NCI-H1436 treated with DMSO at 0.1 percent for 48 hours (cell line): ENCODE data around the gene HPS1.
A peak's percentile ranks its signal among the peaks of the same experiment; 100 is the strongest.

Experiments
- DNase-seq: peaks from one replicate; lab custom pipeline; 2025; lab: John Stamatoyannopoulos, UW

The HPS1 gene

DNA sequence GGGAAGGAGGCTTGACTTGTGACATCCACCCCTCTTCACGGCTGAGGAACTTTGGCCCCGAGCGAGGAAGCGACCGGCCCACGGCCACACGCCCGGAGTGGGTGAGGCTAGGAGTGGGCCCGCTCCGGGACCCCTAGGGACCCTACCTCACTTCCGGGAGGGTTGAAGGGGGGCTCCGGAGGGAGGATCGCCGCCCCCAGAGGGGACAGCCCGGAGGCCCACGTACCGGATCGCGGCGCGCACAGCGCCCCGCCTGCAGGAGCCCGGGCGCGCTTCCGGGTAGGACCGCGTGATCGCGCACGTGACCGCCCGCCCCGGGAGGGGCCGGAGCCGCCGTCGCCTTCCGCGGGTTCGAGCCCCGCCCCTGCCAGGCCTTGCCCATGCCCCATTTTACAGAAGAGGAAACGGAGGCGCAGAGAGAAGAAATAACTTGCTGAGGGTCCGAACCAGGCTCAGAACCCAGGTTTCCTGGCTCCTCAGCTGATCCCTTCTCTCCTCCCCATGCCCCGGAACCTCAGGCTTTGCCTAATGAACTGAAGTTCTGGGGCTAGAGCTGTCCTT is at the start of gene HPS1:
TSS of gene HPS1 (minus strand) at position 275 of the 561 bp plus-strand sequence. CDS start 3,695 bp downstream, outside the sequence.
- DNase-seq = no peak

DNA sequence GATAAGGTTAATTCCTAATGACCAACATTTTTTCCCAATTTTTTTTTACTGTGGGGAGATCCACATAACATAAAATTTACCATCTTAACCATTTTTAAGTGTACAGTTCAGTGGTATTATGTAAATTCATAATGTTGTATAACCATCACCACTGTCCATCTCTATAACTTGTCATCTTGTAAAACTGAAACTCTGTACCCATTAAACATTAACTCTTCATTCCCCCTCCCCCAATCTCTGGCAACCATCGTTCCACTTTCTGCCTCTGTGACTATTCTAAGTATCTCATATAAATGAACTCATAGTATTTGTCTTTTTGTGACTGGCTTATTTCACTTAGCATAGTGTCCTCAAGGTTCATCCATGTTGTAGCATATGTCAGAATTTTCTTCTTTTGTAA is 46.0 kb upstream of the HPS1 start:
- DNase-seq = no peak

DNA sequence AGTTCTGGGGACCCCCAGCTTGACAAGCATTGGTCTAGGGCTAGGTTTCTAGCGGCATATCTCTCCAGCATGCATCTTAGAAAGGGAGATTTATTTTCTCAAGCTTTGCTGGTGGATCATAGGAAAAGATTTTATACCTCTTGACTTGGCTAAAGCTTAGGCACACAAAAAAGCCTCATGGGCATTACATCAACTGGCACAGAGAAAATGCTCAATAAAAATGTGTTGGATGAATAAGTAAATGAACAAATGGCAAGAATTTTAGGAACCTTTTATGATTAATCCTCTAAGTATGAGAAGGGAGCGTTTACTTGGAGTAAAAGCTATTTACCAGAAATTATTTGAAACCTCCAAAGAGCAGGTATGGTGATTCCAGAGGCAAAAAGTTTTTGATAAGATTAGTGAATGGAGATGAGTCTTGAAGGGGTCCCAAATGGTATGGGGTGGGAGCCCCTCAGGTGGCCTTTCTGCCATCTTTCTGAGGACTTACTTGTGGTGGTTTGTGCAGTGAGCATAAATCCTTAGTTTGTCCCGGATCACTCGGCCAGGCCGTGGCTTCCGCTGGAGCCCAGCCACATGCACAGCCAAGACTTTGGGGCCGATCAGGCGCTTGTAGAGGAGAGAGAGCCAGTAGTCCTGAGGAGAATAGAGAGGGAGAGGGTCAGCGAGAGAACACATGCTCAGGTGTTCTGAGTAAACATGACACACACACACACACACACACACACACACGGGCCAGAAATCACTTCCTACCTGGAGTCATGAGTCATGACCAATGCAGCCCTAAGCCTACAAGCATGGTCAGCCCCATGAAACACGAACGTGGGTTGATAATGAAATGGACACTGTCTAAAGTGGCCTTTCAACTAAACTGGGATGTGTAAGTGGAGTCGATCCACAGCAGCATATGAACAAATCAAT is 43.1 kb upstream of the HPS1 start:
- no peak for DNase-seq

DNA sequence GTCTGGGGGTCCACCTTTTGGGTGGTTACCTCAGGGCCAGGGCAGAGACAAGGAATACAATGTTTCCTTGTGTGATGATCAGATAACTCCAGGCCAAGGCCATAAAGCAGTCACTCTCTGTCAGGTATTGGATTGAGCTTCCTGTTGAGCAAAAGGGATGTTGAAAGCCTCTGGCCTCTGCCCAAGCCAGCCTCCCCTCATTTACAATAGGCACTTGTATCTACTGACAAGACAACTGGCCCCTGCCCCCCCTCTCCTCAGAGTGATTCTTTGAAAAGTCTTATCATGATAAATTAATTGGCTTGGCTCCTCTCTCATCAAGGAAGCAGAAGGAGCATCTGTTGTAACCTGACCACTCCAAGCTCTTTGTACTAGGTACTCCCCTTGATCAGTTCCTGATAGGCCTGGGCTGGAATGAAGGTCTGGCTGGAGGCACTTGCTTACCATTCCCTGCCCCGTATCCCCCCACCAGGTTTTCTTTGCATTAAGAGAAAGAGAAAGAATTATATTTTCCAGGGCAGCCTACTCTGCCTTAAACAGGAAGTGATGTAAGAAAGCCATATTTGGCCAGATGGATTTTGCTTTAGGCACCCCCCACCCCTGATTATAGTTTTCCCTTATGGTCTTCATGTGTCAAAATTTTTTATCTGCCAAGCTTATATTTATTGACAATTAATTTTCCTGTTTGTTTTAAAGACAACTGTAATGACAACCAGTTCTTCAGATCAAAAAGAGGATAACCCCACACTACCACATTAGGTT is 42.1 kb upstream of the HPS1 start:
- DNase-seq = no peak

DNA sequence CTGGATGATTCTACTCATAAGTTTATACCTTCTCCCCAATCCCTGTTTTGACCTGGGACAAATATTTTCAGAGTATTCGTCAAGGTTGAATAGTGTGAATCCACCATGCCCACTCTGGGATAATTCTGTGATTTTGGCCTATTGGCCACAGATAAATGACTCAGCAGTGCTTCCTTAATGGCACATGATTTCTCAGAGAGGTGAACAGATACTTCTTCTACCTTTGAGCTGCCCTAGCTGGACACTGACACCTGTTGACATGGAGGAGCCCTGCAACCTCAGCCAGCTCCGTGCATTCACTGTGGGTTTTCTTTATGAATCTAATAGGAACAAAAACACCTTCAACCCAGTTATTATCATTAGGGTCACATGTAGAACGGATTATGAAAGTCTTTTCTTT is 40.9 kb upstream of the HPS1 start:
- DNase-seq = no peak

DNA sequence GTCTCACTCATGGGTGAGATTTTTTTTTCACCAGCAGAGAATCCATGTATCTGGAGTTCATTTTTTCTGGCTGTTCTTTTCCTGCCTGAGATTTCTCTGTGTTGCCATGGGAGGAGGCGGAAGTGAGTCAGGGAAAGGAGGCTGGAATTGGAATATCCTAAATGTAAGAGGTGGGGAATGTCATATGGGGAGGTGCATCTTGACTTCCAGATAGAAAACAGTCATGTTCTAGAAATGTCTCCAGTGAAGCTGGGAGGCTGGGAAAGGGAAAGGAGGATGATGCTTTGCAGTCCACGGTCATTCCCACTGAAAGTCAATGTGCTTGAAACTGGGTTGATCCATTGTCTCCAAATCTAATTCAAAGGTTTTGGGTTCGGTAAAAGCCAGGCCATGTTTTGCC is 39.7 kb upstream of the HPS1 start:
- no peak for DNase-seq

DNA sequence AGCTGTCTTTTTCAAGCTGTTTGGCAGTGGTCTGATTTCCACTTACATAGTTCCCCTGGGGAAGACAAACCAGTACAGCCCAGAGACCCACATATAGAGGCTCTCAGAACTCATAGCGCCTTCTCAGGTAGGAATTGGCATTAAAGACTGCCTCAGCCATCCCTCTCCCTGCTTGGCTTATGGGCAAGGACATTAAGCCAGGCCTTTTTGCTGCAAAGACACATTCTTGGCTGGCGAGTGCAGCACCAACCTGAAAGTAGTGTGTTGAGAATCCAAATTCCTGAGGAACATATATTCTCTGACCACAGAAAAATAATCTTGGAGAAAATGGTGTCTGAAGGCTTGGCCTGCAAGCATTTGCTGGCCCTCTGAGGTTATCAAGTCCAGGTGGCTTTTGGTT is 39.2 kb upstream of the HPS1 start:
- DNase-seq = no peak

DNA sequence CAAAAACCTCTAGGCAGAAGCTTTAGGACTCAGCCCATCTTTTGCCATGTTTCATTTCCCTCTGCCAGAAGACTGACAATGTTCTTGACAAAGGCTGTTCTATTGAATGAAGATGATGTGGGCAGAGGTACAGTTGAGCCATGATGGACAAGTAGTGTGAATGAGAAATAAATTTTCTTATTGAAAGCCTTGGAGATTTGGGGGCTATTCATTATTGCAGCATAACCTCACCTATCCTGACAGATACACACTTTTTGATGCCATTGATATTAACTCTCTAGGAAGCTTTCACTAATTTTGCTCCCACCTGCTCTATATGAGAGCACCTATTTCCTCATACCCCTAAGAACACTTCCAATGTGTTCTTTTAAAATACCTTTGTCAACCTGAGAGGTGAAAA is 36.9 kb upstream of the HPS1 start:
- DNase-seq = no peak

DNA sequence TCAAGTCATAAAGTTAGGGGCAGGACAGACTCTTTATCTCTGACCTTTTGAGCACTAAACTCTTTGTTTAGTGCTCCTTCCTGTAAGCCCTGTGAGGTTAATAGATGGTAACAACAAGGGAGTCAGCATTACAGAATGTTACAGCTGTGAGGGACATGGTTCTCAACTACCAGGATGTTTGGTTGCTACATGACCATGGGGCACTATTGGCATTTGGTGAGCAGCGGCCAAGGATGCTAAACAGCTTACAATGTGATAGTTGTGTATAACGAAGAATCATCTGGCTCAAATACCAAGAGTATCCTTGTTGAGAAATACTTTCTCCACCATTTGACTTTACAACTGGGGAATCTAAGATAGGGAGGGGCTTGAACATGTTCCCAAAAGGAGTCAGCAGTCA is 35.4 kb upstream of the HPS1 start:
- no peak for DNase-seq

DNA sequence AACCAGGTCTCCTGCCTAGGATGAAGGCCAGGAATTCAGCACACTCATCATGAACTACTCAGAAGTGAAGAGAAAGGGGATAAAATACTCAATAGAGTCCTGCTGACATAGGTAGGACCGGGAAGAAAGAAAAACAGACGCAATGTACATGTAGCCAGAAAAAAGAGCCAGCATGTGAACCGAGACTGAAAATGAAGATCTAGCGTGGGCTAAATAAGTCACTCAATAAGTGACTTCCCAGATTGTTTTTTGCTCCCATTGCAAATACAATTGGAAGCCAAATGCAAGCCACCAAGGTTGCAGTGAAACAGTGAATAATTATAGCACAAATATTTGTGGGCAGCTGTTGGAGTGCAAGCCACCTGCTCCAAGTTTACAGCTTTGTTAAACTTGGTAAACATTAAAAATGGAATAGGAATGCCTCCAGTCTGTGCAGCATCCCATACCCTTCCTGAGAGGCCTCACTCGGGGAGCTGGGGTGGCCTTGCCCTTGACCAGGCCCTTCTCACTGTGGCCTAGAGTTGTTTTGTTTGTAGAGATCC is 34.7 kb upstream of the HPS1 start:
- DNase-seq = no peak

DNA sequence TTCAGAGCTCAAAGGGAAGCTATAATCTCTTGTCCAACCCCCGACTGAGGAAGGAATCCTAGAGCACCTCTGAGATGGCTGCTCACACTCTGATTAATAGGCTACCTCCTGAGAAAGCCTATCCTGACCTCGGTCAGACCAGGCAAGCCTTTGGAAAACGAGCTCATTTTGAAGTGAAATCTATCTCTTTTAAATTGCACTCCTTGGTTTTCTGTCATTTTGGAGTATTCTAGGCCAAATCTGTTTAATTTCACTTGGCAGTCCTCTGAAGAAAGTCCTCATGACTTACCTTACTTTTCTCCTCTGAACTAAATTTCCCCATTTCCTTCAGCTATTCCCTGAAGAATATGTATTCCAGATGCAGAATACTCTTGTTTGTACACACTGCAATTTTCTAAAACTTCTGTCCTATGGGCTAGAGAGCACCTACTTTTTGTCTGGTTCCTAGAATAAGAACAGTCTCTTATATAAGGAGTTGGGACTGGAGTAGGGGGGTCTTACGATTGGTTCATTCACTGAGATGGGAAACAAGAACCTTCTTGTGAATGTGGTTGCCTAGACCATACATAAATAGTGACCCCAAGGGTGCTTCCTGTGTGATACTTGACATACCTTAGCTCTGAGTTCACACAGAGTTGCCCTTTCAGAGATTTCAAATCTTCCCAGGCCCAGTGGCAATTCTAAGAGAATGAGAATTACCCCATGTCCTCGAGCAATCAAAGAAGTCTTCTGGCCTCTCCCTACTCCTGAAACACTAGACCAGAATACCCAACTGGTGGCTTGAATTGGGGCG is 31.9 kb upstream of the HPS1 start:
- DNase-seq = no peak

DNA sequence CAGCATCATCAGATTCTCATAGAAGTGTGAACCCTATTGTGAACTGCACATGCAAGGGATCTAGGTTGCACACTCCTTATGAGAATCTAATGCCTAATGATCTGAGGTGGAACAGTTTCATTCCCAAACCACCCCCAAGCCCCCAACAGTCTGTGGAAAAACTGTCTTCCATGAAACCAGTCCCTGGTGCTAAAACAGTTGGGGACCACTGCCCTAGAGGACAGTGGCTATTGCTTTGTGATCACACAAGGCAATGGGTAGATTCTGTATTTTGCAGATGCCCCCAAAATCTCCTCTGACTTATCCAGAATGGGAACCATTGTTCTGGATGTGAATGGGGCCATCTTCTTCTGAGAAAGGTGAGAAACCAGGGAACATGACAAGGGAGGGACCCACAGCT is 31.1 kb upstream of the HPS1 start:
- no peak for DNase-seq

DNA sequence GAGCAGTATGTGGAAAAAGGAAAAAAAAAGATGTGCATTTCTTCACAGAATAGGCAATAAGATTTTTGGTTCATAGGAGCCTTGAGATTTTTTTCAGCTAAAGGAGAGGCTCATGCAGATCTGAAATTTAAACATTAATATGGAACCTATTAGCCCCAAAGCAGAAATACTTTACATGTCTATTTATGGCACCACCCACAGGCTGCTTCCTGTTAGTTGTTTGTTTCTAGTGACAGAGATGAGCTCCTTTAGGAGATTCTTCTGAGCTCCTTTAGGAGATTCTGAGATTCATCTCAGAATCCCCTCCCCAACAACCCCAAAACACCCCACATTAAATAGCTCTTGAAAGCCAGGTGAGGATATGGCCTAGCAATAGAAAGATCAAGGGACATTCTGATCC is 27.9 kb upstream of the HPS1 start:
- DNase-seq = no peak

DNA sequence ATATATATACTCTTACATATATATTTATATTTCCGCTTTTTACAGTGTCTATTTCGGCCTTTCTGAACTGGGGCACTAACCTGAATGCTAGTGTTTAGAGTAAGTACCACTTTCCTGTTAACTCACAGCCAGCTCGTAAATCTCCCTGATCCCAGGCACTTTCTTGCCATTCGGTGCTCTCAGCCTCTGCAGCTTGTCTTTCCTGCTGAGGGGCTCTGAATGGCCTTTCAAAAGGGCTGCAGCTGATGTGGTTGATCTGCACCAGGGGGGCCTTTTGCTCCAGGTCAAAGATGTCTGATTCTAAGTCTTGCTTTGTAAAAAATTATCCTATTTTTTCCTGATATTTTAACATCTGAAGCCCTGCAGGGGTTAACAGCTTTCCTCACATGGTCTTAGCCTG is 25.5 kb upstream of the HPS1 start:
- no peak for DNase-seq

DNA sequence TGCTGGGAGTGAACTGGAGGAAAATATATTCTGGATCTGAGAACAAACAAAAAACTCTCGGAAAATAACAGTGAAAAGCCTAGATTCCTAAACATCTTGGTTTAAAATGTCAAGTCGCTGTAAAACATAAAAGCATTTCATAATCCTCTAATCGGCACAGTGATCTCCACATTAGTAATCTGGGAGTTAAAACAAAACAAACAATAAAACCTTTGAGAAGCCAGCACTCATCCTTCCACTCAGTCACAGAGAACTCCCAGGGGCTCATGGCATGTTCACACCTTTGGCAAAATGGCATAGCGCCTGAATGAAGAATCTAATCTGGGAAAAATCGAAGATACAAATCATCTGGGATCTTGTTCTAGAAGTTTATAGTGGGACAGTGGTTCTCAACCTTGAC is 24.1 kb upstream of the HPS1 start:
- no peak for DNase-seq

DNA sequence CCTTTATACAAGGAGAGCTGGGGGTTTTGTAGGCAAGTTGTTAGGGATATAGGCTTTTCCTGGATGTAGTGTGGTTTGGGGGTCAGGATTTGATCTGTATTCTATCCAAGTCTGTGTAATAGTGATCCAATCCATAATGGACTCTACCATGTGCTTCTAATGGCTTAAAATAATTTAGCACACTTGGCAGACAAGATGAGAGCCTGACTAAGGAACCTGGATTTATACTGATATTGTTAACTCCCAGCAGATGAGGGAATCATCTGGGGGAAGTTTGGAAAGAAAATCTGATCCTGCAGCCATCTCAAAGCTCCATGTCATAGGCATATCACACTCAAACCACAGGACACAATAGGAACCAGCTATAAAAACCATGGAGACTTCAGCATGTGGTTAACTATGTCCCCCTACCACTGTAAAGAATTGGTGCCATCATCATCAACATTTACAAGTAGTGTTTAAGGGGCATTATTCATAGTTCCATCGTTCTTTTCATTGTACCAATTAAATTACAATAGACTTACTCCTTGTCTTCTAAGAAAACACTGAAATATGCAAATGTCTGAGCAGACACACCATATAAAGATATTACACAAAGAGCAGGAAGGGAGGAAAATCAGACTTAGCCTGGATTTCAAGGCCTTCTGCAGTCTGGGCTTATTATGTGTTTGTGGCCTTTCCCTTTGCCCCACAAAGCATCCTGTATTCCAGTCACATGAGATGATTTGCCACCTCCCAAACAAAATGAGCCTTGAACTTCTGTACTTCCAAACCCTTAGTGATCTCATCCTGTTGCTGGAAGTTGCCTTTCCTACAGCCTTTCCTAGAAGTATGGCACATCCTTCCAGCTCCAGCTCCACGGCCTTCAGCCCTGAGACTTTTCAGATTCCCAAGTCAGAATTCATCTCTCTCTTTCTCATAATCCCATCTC is 22.5 kb upstream of the HPS1 start:
- no peak for DNase-seq

DNA sequence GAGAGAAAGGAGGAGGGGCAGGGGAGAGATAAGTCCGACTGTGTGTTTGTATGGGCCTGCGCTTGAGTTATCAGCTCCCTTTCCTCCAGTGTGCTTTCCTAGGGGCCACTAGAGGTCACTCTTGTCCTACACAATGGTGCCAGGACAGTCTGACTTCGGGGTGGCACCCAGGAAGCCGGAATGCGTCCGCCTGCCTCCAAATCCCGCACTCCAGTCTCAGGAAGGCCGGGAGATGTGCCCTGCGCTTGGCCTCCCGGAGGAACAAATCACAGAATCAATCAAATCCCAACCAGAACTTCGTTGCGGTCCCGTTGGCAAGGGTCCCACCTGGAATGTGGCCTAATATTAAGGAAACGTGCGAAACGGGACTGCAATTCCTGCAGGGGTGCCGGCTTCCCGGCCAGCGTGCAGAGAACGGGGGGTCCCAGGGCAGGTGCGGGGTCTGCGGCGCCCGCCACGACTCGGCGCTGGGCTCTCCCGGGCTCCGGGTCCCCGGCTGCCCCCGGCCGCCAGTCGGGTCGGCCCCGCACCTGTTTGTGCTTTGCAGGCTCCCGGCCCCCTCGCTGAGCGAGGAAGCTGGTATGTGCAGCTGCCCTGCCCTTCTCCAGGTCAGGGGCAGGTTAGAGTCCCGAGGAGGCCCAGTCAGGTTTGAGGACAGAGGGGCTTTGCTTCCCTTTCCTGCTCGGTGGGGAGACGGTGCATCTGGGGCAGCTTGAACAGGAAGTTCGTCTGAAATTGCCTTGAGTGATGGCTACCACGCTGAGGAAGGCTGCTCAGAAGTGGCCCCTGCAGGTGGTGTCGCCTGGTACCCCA is 21.0 kb upstream of the HPS1 start:
- peak; percentile 21 for DNase-seq

DNA sequence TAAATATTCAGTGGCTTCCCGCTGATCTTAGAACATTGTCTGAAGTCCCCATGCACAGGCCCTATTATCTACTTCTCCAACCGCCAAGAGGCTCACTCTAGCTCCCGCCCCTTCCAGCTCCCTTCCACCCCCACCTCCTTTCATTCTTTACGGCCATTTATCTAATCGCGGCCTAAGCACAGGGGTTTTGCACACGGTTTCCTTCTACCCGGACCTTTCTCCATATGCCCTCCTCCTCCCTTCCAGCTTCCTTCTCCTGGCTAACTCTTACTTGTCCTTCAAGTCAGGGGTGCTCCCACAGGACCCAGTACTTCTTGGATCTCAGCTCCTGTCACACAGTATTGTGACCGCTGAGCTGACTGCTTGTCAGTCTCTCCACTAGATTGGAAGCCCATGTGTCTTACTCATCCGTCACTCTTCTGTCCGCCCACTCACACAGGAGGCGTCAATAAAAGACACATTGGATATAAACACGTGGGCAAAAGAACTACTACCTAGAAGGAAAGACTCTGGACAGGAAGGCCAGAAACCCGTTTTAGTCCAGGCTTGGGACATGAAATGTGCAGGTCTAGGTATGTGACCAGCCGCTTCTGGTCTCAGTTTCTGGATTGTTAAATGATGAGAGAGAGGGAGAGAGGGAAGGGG is 20.2 kb upstream of the HPS1 start:
- no peak for DNase-seq

DNA sequence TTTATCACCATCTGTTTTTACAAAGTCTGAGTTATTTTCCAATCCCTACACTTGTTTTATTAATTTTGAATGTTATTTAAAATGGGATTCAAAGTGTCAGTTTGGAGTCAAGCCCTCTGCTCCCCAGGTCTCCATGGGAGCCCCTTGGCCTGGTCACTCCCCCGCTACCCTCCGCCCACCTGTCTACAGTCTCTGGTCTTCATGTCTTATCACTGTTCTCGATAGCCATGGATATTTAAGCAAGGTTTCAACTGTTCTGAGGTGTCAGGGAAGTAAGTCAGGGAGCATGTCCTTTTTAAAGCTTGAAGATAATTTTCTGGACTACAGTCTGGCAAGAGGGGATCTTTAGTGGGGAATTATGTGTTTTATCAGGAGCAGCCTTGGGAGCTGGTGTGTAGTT is 19.1 kb upstream of the HPS1 start:
- DNase-seq = no peak
